SK-N-SH (cell line): ENCODE results near the gene ZNF585A. TPM values are rescaled to one million over a fixed set of nuclear protein-coding genes. Genes with fewer than 3 reads are reported as not detected.

Experiments
- CTCF ChIA-PET: fragments of 300-600, 350-600 bp; formaldehyde crosslinking; extraction: SDS; loops from one replicate; lab custom pipeline; 2021; lab: Yijun Ruan, JAX
- POLR2A ChIA-PET: fragments of 350-600 bp; sonication (Branson Sonifier 250); formaldehyde crosslinking; extraction: SDS; loops from one replicate; lab custom pipeline; 2020; ENCODE audit warnings: antibody characterized with exemption, inconsistent platforms; lab: Yijun Ruan, JAX
- DNase-seq: peaks from one replicate; pipeline ENCODE4 v3.0.0; 2012
- H2AFZ ChIP-seq: fragments of 200-600 bp; sonication (generic); 2 replicates; pipeline ENCODE4 v1.8.1; 2016; ENCODE audit warnings: antibody characterized with exemption, mild to moderate bottlenecking, low read depth
- H3F3A ChIP-seq: fragments of 200-600 bp; sonication (generic); replicated peaks from 2 replicates; pipeline ENCODE3; 2016; ENCODE audit warnings: antibody characterized with exemption, mild to moderate bottlenecking; ENCODE audit not compliant: insufficient read depth
- H3K27ac ChIP-seq, 2 experiments: fragments of 200-500 bp in 1 of 2; fragments of 200-600 bp in 1 of 2; sonication (Bioruptor generic) in 1 of 2; sonication (generic), shearing (Covaris generic) in 1 of 2; 2 replicates each; pipeline versions ENCODE4 v1.5.1 to v1.6.1; 2014 to 2016; ENCODE audit warnings: low read depth in 2 of 2, inconsistent platforms in 1 of 2, low read length in 1 of 2, mild to moderate bottlenecking in 1 of 2, mixed read lengths in 1 of 2
- H3K27me3 ChIP-seq: fragments of 200-600 bp; sonication (generic), shearing (Covaris generic); 2 replicates; pipeline ENCODE4 v1.6.1; 2016; ENCODE audit warnings: mixed run types; ENCODE audit not compliant: insufficient read depth
- H3K36me3 ChIP-seq, 2 experiments: fragments of 200-500 bp in 1 of 2; fragments of 200-600 bp in 1 of 2; sonication (Bioruptor generic) in 1 of 2; sonication (generic) in 1 of 2; replicated peaks in 1 of 2; 2 replicates each; pipeline versions ENCODE3 to v1.5.1; 2014 to 2016; ENCODE audit warnings: low read length in 1 of 2, mild to moderate bottlenecking in 1 of 2; ENCODE audit not compliant: insufficient read depth in 2 of 2, control insufficient read depth in 1 of 2
- H3K4me1 ChIP-seq, 2 experiments: fragments of 200-500 bp in 1 of 2; fragments of 200-600 bp in 1 of 2; sonication (Bioruptor generic) in 1 of 2; sonication (generic), shearing (Covaris generic) in 1 of 2; 2 replicates each; pipeline versions ENCODE4 v1.5.1 to v1.6.1; 2014 to 2016; ENCODE audit warnings: low read depth in 1 of 2, low read length in 1 of 2, mixed run types in 1 of 2; ENCODE audit not compliant: insufficient read depth in 2 of 2, control insufficient read depth in 1 of 2
- H3K4me2 ChIP-seq: fragments of 200-600 bp; sonication (generic), shearing (Covaris generic); 2 replicates; pipeline ENCODE4 v1.6.1; 2017; ENCODE audit warnings: mixed run types
- H3K4me3 ChIP-seq, 2 experiments: fragments of 200-500 bp in 1 of 2; fragments of 200-600 bp in 1 of 2; sonication (Bioruptor generic) in 1 of 2; sonication (generic), shearing (Covaris generic) in 1 of 2; 2 replicates each; pipeline versions ENCODE4 v1.5.1 to v1.8.1; 2014 to 2016; ENCODE audit warnings: low read depth in 2 of 2, inconsistent platforms in 1 of 2, low read length in 1 of 2, mild to moderate bottlenecking in 1 of 2, mixed read lengths in 1 of 2, moderate library complexity in 1 of 2
- H3K79me2 ChIP-seq: fragments of 200-600 bp; sonication (generic); 2 replicates; pipeline ENCODE4 v1.8.1; 2017; ENCODE audit warnings: mild to moderate bottlenecking; ENCODE audit not compliant: insufficient read depth
- H3K9ac ChIP-seq: fragments of 200-600 bp; sonication (generic); 2 replicates; pipeline ENCODE4 v1.6.1; 2017; ENCODE audit warnings: mixed run types
- H3K9me2 ChIP-seq: fragments of 200-600 bp; sonication (generic); 2 replicates; pipeline ENCODE4 v1.6.1; 2017; ENCODE audit warnings: mixed run types
- H3K9me3 ChIP-seq: fragments of 200-600 bp; sonication (generic); 2 replicates; pipeline ENCODE4 v1.6.1; 2017; ENCODE audit warnings: mixed run types, mild to moderate bottlenecking, moderate library complexity
- H4K20me1 ChIP-seq: fragments of 200-600 bp; sonication (generic); 2 replicates; pipeline ENCODE4 v1.6.1; 2017; ENCODE audit warnings: mild to moderate bottlenecking, mixed run types; ENCODE audit not compliant: insufficient read depth
- ELF1 ChIP-seq: IDR thresholded peaks from 2 replicates; pipeline ENCODE4 v1.4.0; 2012
- FOXJ3 ChIP-seq: sonication (generic); formaldehyde crosslinking; IDR thresholded peaks from 2 replicates; pipeline ENCODE4 v1.5.1; 2020; ENCODE audit warnings: mild to moderate bottlenecking, missing genetic modification reagents
- GABPA ChIP-seq: IDR thresholded peaks from 2 replicates; pipeline ENCODE4 v1.4.0; 2012; ENCODE audit warnings: low read depth, mild to moderate bottlenecking
- GATA2 ChIP-seq: sonication (generic); formaldehyde crosslinking; IDR thresholded peaks from 2 replicates; pipeline ENCODE4 v1.5.0; 2020; ENCODE audit warnings: mild to moderate bottlenecking, missing genetic modification reagents
- NRF1 ChIP-seq: IDR thresholded peaks from 2 replicates; pipeline ENCODE4 v1.6.1; 2012; ENCODE audit warnings: low read depth, mild to moderate bottlenecking, low read length
- RFX5 ChIP-seq: IDR thresholded peaks from 2 replicates; pipeline ENCODE4 v1.6.1; 2012; ENCODE audit warnings: mild to moderate bottlenecking, improper control_type of control experiment, low read length
- SIN3A ChIP-seq: IDR thresholded peaks from 2 replicates; pipeline ENCODE4 v1.6.1; 2012; ENCODE audit warnings: low read depth, mild to moderate bottlenecking, low read length, moderate library complexity, borderline replicate concordance
- SMC3 ChIP-seq: IDR thresholded peaks from 2 replicates; pipeline ENCODE4 v1.6.1; 2012; ENCODE audit warnings: low read depth, low read length, improper control_type of control experiment
- TAF1 ChIP-seq: IDR thresholded peaks from 2 replicates; pipeline ENCODE4 v1.6.1; 2012; ENCODE audit warnings: low read depth, mild to moderate bottlenecking, low read length, moderate library complexity, borderline replicate concordance
- TEAD4 ChIP-seq: IDR thresholded peaks from 2 replicates; pipeline ENCODE4 v1.4.0; 2012; ENCODE audit warnings: mild to moderate bottlenecking, borderline replicate concordance; ENCODE audit not compliant: insufficient read depth
- YY1 ChIP-seq: IDR thresholded peaks from 2 replicates; pipeline ENCODE4 v1.4.0; 2012; ENCODE audit warnings: low read depth, mild to moderate bottlenecking
- WGBS: methylation state at CpG from one replicate; pipeline ENCODE4 v1.1.6; 2017; ENCODE audit warnings: low lambda C conversion rate; 5-methylcytosine and 5-hydroxymethylcytosine counted together
- polyA plus RNA-seq, 3 experiments: library from polyadenylated mRNA; depleted of rRNA; stranded (reverse); fragments of >200 nt; gene quantifications; 2 replicates each; pipeline ENCODE4 v1.2.3, GENCODE V29; 2012
- TF ChIP-seq, protein P1 (sequence below): IDR thresholded peaks from 2 replicates; pipeline ENCODE4; 2012
- TF ChIP-seq, protein P2 (sequence below): IDR thresholded peaks from 2 replicates; pipeline ENCODE4 v1.4.0; 2012; ENCODE audit warnings: low read depth, borderline replicate concordance
- TF ChIP-seq, protein P3 (sequence below): fragments of 150-350 bp; IDR thresholded peaks from 2 replicates; pipeline ENCODE4 v1.6.1; 2017; ENCODE audit warnings: antibody characterized with exemption, low read length, low read depth, borderline replicate concordance
- TF ChIP-seq, protein P4 (sequence below): fragments of 150-350 bp; IDR thresholded peaks from 2 replicates; pipeline ENCODE4 v1.6.1; 2016; ENCODE audit warnings: mild to moderate bottlenecking, low read depth, low read length
- TF ChIP-seq, protein P5 (sequence below): IDR thresholded peaks from 2 replicates; pipeline ENCODE4 v1.4.0; 2012; ENCODE audit warnings: low read depth

The ZNF585A gene
- polyA plus RNA-seq, 1 of the 3 experiments (the other 2 are of a cell fraction), result 9.8 TPM

DNA sequence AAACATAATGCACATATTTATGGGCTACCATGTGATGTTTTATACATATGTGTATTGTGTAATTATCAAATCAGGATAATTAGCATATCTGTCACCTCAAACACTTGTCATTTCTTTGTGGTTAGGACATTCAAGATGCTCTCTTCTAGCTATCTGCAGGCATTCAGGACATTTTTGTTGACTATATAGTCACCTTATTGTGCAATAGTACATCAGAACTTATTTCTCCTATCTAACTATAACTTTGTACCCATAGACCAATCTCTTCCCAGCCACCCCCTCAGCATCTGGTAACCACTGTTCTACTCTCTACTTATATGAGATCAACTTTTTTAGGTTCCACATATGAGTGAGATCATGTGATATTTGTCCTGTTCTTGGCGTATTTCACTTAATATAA, 73.9 kb downstream of the ZNF585A start:
- 78% methylated on average over 1 of the region's 1 CpG for WGBS
- Histone ChIP-seq H3K9me3 (peaks cover 24% of the 10 kb centered on the region), H3K9me2 (no peaks in the 10 kb centered on the region), H3K4me3 (no peak overlapping the region), H4K20me1 (no peaks in the 10 kb centered on the region), H3K79me2 (no peaks in the 10 kb centered on the region), H3K27me3 (no peaks in the 10 kb centered on the region), H2AFZ (no peak overlapping the region), H3K4me2 (no peak overlapping the region), H3K9ac (no peak overlapping the region), H3K27ac (no peak overlapping the region), H3K4me1 (no peaks in the 10 kb centered on the region), H3F3A (peaks cover 4% of the 10 kb centered on the region), H3K36me3 (peaks cover 44 to 69% of the 10 kb centered on the region in 2 experiments)
- ChIA-PET POLR2A (no interaction called here), CTCF (interaction anchor here (1.0 kb wide), 1 partner anchor 125 kb away, joined by 3 read pairs; no protein-coding TSS in a partner anchor)
- DNase-seq, result no peak
- TF ChIP-seq TAF1 (no peak), GABPA (no peak), ELF1 (no peak)
- TF ChIP-seq, protein P1, sequence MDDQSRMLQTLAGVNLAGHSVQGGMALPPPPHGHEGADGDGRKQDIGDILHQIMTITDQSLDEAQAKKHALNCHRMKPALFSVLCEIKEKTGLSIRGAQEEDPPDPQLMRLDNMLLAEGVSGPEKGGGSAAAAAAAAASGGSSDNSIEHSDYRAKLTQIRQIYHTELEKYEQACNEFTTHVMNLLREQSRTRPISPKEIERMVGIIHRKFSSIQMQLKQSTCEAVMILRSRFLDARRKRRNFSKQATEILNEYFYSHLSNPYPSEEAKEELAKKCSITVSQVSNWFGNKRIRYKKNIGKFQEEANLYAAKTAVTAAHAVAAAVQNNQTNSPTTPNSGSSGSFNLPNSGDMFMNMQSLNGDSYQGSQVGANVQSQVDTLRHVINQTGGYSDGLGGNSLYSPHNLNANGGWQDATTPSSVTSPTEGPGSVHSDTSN, result no peak
- TF ChIP-seq, protein P2, sequence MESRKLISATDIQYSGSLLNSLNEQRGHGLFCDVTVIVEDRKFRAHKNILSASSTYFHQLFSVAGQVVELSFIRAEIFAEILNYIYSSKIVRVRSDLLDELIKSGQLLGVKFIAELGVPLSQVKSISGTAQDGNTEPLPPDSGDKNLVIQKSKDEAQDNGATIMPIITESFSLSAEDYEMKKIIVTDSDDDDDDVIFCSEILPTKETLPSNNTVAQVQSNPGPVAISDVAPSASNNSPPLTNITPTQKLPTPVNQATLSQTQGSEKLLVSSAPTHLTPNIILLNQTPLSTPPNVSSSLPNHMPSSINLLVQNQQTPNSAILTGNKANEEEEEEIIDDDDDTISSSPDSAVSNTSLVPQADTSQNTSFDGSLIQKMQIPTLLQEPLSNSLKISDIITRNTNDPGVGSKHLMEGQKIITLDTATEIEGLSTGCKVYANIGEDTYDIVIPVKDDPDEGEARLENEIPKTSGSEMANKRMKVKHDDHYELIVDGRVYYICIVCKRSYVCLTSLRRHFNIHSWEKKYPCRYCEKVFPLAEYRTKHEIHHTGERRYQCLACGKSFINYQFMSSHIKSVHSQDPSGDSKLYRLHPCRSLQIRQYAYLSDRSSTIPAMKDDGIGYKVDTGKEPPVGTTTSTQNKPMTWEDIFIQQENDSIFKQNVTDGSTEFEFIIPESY, result no peak
- TF ChIP-seq, protein P3, sequence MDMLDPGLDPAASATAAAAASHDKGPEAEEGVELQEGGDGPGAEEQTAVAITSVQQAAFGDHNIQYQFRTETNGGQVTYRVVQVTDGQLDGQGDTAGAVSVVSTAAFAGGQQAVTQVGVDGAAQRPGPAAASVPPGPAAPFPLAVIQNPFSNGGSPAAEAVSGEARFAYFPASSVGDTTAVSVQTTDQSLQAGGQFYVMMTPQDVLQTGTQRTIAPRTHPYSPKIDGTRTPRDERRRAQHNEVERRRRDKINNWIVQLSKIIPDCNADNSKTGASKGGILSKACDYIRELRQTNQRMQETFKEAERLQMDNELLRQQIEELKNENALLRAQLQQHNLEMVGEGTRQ, result no peak
- TF ChIP-seq, protein P4, sequence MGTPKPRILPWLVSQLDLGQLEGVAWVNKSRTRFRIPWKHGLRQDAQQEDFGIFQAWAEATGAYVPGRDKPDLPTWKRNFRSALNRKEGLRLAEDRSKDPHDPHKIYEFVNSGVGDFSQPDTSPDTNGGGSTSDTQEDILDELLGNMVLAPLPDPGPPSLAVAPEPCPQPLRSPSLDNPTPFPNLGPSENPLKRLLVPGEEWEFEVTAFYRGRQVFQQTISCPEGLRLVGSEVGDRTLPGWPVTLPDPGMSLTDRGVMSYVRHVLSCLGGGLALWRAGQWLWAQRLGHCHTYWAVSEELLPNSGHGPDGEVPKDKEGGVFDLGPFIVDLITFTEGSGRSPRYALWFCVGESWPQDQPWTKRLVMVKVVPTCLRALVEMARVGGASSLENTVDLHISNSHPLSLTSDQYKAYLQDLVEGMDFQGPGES, result no peak

DNA sequence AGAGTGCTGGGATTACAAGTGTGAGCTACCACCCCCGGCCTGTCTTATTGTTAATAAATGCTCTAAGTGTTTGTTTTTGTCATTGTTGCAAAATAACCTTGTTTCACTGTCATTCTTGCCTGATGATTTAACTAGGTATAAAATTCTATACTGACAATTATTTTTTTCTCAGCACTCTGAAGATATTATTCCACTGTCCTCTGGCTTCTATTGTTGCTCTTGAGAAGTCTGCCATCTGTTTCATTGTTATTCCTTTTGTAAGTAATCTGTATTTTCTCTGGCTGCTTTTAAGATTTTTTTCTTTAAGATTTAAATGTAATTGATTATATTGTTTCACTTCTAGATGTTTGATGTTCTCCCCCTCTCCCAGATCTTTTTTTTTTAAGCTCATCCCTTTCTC, 76.6 kb downstream of the ZNF585A start:
- H2AFZ ChIP-seq, result no peak overlapping the region
- no peak overlapping the region; a peak in 1 of 4 replicates for H3K4me3 ChIP-seq
- H3K36me3 ChIP-seq, result peaks cover 47 to 72% of the 10 kb centered on the region in 2 experiments
- peaks cover 21% of the 10 kb centered on the region; the same call in 1 of the 2 replicates for H3K9me3 ChIP-seq
- H3K79me2 ChIP-seq, result no peaks in the 10 kb centered on the region
- H3K4me1 ChIP-seq, result no peaks in the 10 kb centered on the region
- H3K9ac ChIP-seq, result no peak overlapping the region
- no peaks in the 10 kb centered on the region for H3K9me2 ChIP-seq
- H3K27ac ChIP-seq, result no peak overlapping the region
- no peak for DNase-seq
- H3F3A ChIP-seq, result peaks cover 4% of the 10 kb centered on the region
- 75% methylated on average over 1 of the region's 1 CpG for WGBS
- POLR2A ChIA-PET, result no interaction called here
- H4K20me1 ChIP-seq, result no peaks in the 10 kb centered on the region
- CTCF ChIA-PET, result no interaction called here
- H3K27me3 ChIP-seq, result no peaks in the 10 kb centered on the region
- no peak overlapping the region for H3K4me2 ChIP-seq
- TF ChIP-seq SMC3 (no peak), ELF1 (no peak), TAF1 (no peak), GATA2 (no peak), TEAD4 (no peak), SIN3A (no peak), GABPA (no peak), RFX5 (no peak), NRF1 (no peak), YY1 (no peak), FOXJ3 (CRISPR knock-in tag) (no peak)
- TF ChIP-seq, protein P4, result no peak
- TF ChIP-seq, protein P2, result no peak
- TF ChIP-seq, protein P5, sequence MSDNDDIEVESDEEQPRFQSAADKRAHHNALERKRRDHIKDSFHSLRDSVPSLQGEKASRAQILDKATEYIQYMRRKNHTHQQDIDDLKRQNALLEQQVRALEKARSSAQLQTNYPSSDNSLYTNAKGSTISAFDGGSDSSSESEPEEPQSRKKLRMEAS, result no peak
